ENCODE results near the gene TCF23. TPM values are rescaled to one million over a fixed set of nuclear protein-coding genes. Genes with fewer than 3 reads are reported as not detected.

TCF23 gene
- total and polyA plus RNA-seq, 10 donors = 0.27 to 14.8 (median 2.9) TPM

- peaks cover 0 to 9% (median 0%) of the 10 kb centered on the region in 6 donors for H3K4me1 ChIP-seq
- TF ChIP-seq POLR2A (IDR thresholded peaks at IDR 0.05) (no peak), CTCF (IDR thresholded peaks at IDR 0.05 in 8 of 11, conservative IDR thresholded peaks at IDR 0.05 in 3 of 11) (no peak), POLR2AphosphoS5 (IDR thresholded peaks at IDR 0.05) (no peak)
- intact Hi-C loops (cut with DNase I; ENCODE audit: low total_unique reads) = no loop called here
- H3K27me3 ChIP-seq (replicated peaks in 1 of 7) = no peaks in the 10 kb centered on the region
- peaks cover 0 to 98% (median 77%) of the 10 kb centered on the region in 6 donors for H3K36me3 ChIP-seq
- no peak for DNase-seq
- no peak overlapping the region for H3K4me3 ChIP-seq
- H3K27ac ChIP-seq = no peak overlapping the region
- H3K9me3 ChIP-seq = no peaks in the 10 kb centered on the region
- WGBS, 5 donors = 80 to 95% (median 89%) methylated on average over 8 of the region's 8 CpGs
Observed at GRCh38 chr2:27205206-27205605, 56.4 kb downstream of the TCF23 start.

- peaks cover 0 to 86% (median 68%) of the 10 kb centered on the region in 6 donors for H3K36me3 ChIP-seq
Observed at GRCh38 chr2:27206346-27206745, 57.5 kb downstream of the TCF23 start.

More at GRCh38 chr2:27206346-27206745, 57.5 kb downstream of the TCF23 start:
- Histone ChIP-seq H3K4me1 (peaks cover 0 to 19% (median 7%) of the 10 kb centered on the region in 6 donors), H3K27ac (no peak overlapping the region), H3K9me3 (no peaks in the 10 kb centered on the region), H3K27me3 (replicated peaks in 1 of 7) (no peaks in the 10 kb centered on the region), H3K4me3 (no peak overlapping the region)
- intact Hi-C loops (cut with DNase I; ENCODE audit: low total_unique reads) = no loop called here
- DNase-seq = no peak
- TF ChIP-seq CTCF (IDR thresholded peaks at IDR 0.05 in 8 of 11, conservative IDR thresholded peaks at IDR 0.05 in 3 of 11) = no peak
- no peak for TF ChIP-seq POLR2AphosphoS5 (IDR thresholded peaks at IDR 0.05)
- no peak for TF ChIP-seq POLR2A (IDR thresholded peaks at IDR 0.05)
- 88 to 97% (median 93%) methylated on average over 6 of the region's 6 CpGs for WGBS, 5 donors

Other genes with a start within 250 kb of the TCF23 start
- 10 to 100 TPM in 6 of 7 donors, 1 to 10 TPM in 1; 10.0 to 17.9 (median 11.9) TPM for gene MAPRE3, start 178.4 kb upstream of the TCF23 start, total RNA-seq
- gene MAPRE3, start 178.4 kb upstream of the TCF23 start, polyA plus RNA-seq = 10 to 100 TPM in 1 of 3 donors, 1 to 10 TPM in 2; 5.2 to 14.0 (median 6.7) TPM
- gene TMEM214, start 116.0 kb upstream of the TCF23 start, total RNA-seq = 10 to 100 TPM; 56.1 to 93.1 (median 73.0) TPM
- 10 to 100 TPM; 22.3 to 48.9 (median 26.8) TPM for gene TMEM214, start 116.0 kb upstream of the TCF23 start, polyA plus RNA-seq
- gene AGBL5, start 97.3 kb upstream of the TCF23 start, total RNA-seq = 10 to 100 TPM; 11.6 to 18.6 (median 14.9) TPM
- gene AGBL5, start 97.3 kb upstream of the TCF23 start, polyA plus RNA-seq = 10 to 100 TPM in 1 of 3 donors, 1 to 10 TPM in 2; 7.1 to 10.5 (median 8.0) TPM
- 100 to 1,000 TPM; 197 to 292 (median 235) TPM for gene OST4, start 77.3 kb upstream of the TCF23 start, total RNA-seq
- 100 to 1,000 TPM; 418 to 556 (median 523) TPM for gene OST4, start 77.3 kb upstream of the TCF23 start, polyA plus RNA-seq
- gene EMILIN1, start 70.4 kb upstream of the TCF23 start, total RNA-seq = 100 to 1,000 TPM in 6 of 7 donors, 10 to 100 TPM in 1; 62.5 to 152 (median 112) TPM
- gene EMILIN1, start 70.4 kb upstream of the TCF23 start, polyA plus RNA-seq = 10 to 100 TPM; 18.3 to 71.4 (median 40.7) TPM
- gene KHK, start 62.2 kb upstream of the TCF23 start, total RNA-seq = 1 to 10 TPM; 3.3 to 8.3 (median 3.6) TPM
- gene KHK, start 62.2 kb upstream of the TCF23 start, polyA plus RNA-seq = 1 to 10 TPM; 3.3 to 6.4 (median 4.4) TPM
- gene CGREF1, start 29.9 kb upstream of the TCF23 start, total RNA-seq = under 1 TPM in 4 of 7 donors, not detected in 3; 0.27 to 0.82 (median 0.47) TPM
- gene CGREF1, start 29.9 kb upstream of the TCF23 start, polyA plus RNA-seq = under 1 TPM; 0.17 to 0.61 (median 0.42) TPM
- gene ABHD1, start 25.2 kb upstream of the TCF23 start, total RNA-seq = 1 to 10 TPM in 1 of 7 donors, under 1 TPM in 5, not detected in 1; 0.38 to 1.6 (median 0.58) TPM
- under 1 TPM; 0.42 to 0.80 (median 0.71) TPM for gene ABHD1, start 25.2 kb upstream of the TCF23 start, polyA plus RNA-seq
- 10 to 100 TPM; 43.9 to 75.0 (median 50.2) TPM for gene PREB, start 14.4 kb upstream of the TCF23 start, total RNA-seq
- 10 to 100 TPM; 42.8 to 56.0 (median 44.3) TPM for gene PREB, start 14.4 kb upstream of the TCF23 start, polyA plus RNA-seq
- gene PRR30, start 9.6 kb upstream of the TCF23 start, total RNA-seq = not detected
- not detected for gene PRR30, start 9.6 kb upstream of the TCF23 start, polyA plus RNA-seq
- gene ATRAID, start 63.0 kb downstream of the TCF23 start, total RNA-seq = 100 to 1,000 TPM in 3 of 7 donors, 10 to 100 TPM in 4; 59.2 to 300 (median 92.8) TPM
- gene ATRAID, start 63.0 kb downstream of the TCF23 start, polyA plus RNA-seq = 100 to 1,000 TPM in 2 of 3 donors, 10 to 100 TPM in 1; 85.1 to 131 (median 116) TPM
- gene SLC5A6, start 63.3 kb downstream of the TCF23 start, total RNA-seq = 10 to 100 TPM; 19.4 to 33.3 (median 23.2) TPM
- gene SLC5A6, start 63.3 kb downstream of the TCF23 start, polyA plus RNA-seq = 10 to 100 TPM; 11.9 to 15.4 (median 15.3) TPM
- gene CAD, start 68.4 kb downstream of the TCF23 start, total RNA-seq = 10 to 100 TPM; 20.9 to 38.8 (median 30.3) TPM
- 10 to 100 TPM; 10.9 to 18.3 (median 14.2) TPM for gene CAD, start 68.4 kb downstream of the TCF23 start, polyA plus RNA-seq
- under 1 TPM in 2 of 7 donors, not detected in 5; 0.32 to 0.34 TPM for gene SLC30A3, start 114.0 kb downstream of the TCF23 start, total RNA-seq
- gene SLC30A3, start 114.0 kb downstream of the TCF23 start, polyA plus RNA-seq = under 1 TPM; 0.05 to 0.16 (median 0.07) TPM
- gene DNAJC5G, start 126.4 kb downstream of the TCF23 start, total RNA-seq = not detected
- gene DNAJC5G, start 126.4 kb downstream of the TCF23 start, polyA plus RNA-seq = not detected
- gene TRIM54, start 133.4 kb downstream of the TCF23 start, total RNA-seq = 1 to 10 TPM in 1 of 7 donors, under 1 TPM in 5, not detected in 1; 0.23 to 3.1 (median 0.48) TPM
- gene TRIM54, start 133.4 kb downstream of the TCF23 start, polyA plus RNA-seq = under 1 TPM; 0.22 to 0.77 (median 0.49) TPM
- 1 to 10 TPM; 1.9 to 3.9 (median 2.4) TPM for gene UCN, start 159.4 kb downstream of the TCF23 start, total RNA-seq
- 1 to 10 TPM; 2.5 to 4.4 (median 3.4) TPM for gene UCN, start 159.4 kb downstream of the TCF23 start, polyA plus RNA-seq
- 100 to 1,000 TPM in 1 of 7 donors, 10 to 100 TPM in 6; 58.0 to 101 (median 73.9) TPM for gene MPV17, start 174.1 kb downstream of the TCF23 start, total RNA-seq
- 10 to 100 TPM; 78.8 to 83.1 (median 81.7) TPM for gene MPV17, start 174.1 kb downstream of the TCF23 start, polyA plus RNA-seq
- 10 to 100 TPM; 56.8 to 73.8 (median 61.9) TPM for gene GTF3C2, start 207.8 kb downstream of the TCF23 start, total RNA-seq
- gene GTF3C2, start 207.8 kb downstream of the TCF23 start, polyA plus RNA-seq = 10 to 100 TPM; 27.5 to 39.1 (median 37.1) TPM
- 10 to 100 TPM; 26.5 to 33.9 (median 30.3) TPM for gene EIF2B4, start 221.3 kb downstream of the TCF23 start, total RNA-seq
- gene EIF2B4, start 221.3 kb downstream of the TCF23 start, polyA plus RNA-seq = 10 to 100 TPM; 33.4 to 58.1 (median 48.5) TPM
- 100 to 1,000 TPM; 102 to 140 (median 118) TPM for gene SNX17, start 221.6 kb downstream of the TCF23 start, total RNA-seq
- gene SNX17, start 221.6 kb downstream of the TCF23 start, polyA plus RNA-seq = 100 to 1,000 TPM in 1 of 3 donors, 10 to 100 TPM in 2; 84.9 to 128 (median 86.5) TPM
- gene ZNF513, start 231.7 kb downstream of the TCF23 start, total RNA-seq = 10 to 100 TPM; 13.6 to 20.2 (median 17.7) TPM
- 10 to 100 TPM; 14.2 to 29.0 (median 26.7) TPM for gene ZNF513, start 231.7 kb downstream of the TCF23 start, polyA plus RNA-seq